HG03575 (cell line): Measurements from ENCODE around the gene SERP1.

Experiments used
- ATAC-seq: cut with Tn5 transposase; IDR thresholded peaks from one replicate; pipeline ENCODE4 v1.9.1; 2021; ENCODE audit not compliant: unreplicated experiment, insufficient number of reproducible peaks, low FRiP score; ENCODE audit errors: extremely low read depth

Gene SERP1

GRCh38 chr3:150497956-150498355 lies 48.3 kb downstream of the SERP1 start:
- no peak for ATAC-seq

GRCh38 chr3:150495563-150496168 lies 50.6 kb downstream of the SERP1 start:
- ATAC-seq, result no peak

- no peak for ATAC-seq
Observed at GRCh38 chr3:150495149-150495548, 51.1 kb downstream of the SERP1 start.

- no peak for ATAC-seq
Observed at GRCh38 chr3:150494411-150494977, 51.8 kb downstream of the SERP1 start.
